ENCODE results near the gene ZNF107. TPM values are rescaled to one million over a fixed set of nuclear protein-coding genes. Genes with fewer than 3 reads are reported as not detected.

ZNF107 gene
- total and polyA plus RNA-seq, 2 experiments from 2014 or later: 14.8 to 55.3 TPM

DNA sequence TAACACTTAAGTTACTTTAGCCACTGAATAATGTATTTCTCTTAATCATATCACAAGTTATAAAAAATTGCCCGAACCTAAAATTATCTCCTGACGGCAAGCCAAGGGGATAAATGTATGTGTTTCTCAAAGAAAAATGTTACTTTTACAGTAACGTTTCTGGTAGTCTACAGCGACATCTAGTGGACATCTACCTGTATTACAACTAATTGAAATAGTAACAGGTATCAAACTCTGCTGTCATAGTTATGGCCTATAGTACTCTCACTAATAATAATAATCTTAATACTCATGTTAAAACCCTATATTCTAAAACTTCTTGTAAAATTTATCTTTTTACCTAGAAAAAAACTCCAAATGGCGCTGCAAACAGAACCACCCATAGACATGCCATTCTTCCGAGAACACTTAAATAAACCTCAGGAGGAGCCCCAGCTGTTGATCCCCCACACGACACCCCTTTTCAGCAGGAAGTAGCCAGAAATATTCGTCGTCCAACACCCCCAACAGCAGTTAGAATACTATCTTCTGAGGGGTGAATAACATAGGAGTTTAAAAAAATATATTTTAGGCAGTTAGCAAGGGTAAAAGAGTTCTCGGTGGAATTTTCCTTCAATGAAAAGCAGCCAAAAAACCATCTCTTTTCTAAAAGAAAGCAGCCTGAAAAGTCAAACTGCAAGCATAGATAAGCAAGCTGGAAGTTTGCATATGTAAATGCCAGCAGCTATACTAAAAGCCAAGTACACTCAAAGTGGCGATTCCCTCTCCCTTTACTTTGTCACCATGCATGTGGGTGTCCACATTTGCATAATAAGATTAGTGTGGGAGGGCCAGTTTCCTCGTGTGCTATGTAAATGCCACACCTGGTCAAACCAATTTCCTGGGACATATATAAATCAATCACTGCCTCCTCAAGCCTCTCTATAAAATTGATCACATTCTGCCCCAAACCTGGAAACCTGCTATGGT lies 40.5 kb upstream of the ZNF107 start:
- no peak for TF ChIP-seq ZNF114 (CRISPR knock-in tag; IDR thresholded peaks at IDR 0.05)
- TF ChIP-seq, protein P1, sequence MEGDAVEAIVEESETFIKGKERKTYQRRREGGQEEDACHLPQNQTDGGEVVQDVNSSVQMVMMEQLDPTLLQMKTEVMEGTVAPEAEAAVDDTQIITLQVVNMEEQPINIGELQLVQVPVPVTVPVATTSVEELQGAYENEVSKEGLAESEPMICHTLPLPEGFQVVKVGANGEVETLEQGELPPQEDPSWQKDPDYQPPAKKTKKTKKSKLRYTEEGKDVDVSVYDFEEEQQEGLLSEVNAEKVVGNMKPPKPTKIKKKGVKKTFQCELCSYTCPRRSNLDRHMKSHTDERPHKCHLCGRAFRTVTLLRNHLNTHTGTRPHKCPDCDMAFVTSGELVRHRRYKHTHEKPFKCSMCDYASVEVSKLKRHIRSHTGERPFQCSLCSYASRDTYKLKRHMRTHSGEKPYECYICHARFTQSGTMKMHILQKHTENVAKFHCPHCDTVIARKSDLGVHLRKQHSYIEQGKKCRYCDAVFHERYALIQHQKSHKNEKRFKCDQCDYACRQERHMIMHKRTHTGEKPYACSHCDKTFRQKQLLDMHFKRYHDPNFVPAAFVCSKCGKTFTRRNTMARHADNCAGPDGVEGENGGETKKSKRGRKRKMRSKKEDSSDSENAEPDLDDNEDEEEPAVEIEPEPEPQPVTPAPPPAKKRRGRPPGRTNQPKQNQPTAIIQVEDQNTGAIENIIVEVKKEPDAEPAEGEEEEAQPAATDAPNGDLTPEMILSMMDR (conservative IDR thresholded peaks at IDR 0.05; ENCODE audit: low read depth in 2 of 2): peak; percentile 49 to 79
- Mint-ChIP-seq H3K36me3 (ENCODE audit: low read depth) (peaks cover 2% of the 10 kb centered on the region; the same call in 1 of the 3 replicates), H3K27me3 (ENCODE audit: insufficient read depth, low read depth, poor library complexity) (no peaks in the 10 kb centered on the region), H3K27ac (no peak overlapping the region), H3K4me3 (no peak overlapping the region), H3K9me3 (peaks cover 86% of the 10 kb centered on the region), H3K4me1 (no peaks in the 10 kb centered on the region)
- Histone ChIP-seq H3K27me3 (ENCODE audit: insufficient read depth) (no peaks in the 10 kb centered on the region), H3K9me2 (ENCODE audit: insufficient read depth) (no peaks in the 10 kb centered on the region), H4K20me1 (replicated peaks; ENCODE audit: insufficient read depth) (no peaks in the 10 kb centered on the region), H2AFZ (no peak overlapping the region), H3K4me3 (no peak overlapping the region), H3K79me2 (replicated peaks; ENCODE audit: insufficient read depth) (no peaks in the 10 kb centered on the region), H3F3A (replicated peaks; ENCODE audit: low read depth) (no peaks in the 10 kb centered on the region), H3K4me1 (ENCODE audit: insufficient read depth) (no peaks in the 10 kb centered on the region), H3K36me3 (ENCODE audit: insufficient read depth) (no peaks in the 10 kb centered on the region), H3K4me2 (no peak overlapping the region), H3K27ac (ENCODE audit: low read depth) (no peak overlapping the region)
- ATAC-seq (no peak), DNase-seq (ENCODE audit: low spot score) (peak; percentile 53)

DNA sequence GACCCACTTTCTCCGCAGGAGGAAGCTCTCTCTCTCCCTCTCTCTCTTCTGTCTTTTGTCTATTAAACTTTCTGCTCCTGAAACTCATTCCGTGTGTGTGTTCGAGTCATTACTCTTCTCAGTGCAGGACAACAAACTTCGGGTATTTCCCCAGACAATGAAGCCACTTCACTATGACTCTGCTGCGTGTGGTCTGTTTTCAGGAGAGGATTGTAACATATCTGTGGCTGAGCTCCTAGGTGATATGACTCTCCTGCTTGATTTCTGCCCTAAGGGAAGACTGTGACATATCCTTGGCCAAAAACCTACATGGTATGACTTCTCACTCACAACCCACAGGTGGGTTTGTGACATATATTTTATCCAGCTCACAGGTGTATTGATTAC lies 39.9 kb upstream of the ZNF107 start:
- Histone ChIP-seq H3F3A (replicated peaks; ENCODE audit: low read depth) (no peaks in the 10 kb centered on the region), H3K36me3 (ENCODE audit: insufficient read depth) (no peaks in the 10 kb centered on the region), H3K4me2 (no peak overlapping the region), H3K27me3 (ENCODE audit: insufficient read depth) (no peaks in the 10 kb centered on the region), H4K20me1 (replicated peaks; ENCODE audit: insufficient read depth) (no peaks in the 10 kb centered on the region), H3K9me2 (ENCODE audit: insufficient read depth) (no peaks in the 10 kb centered on the region), H3K4me1 (ENCODE audit: insufficient read depth) (no peaks in the 10 kb centered on the region), H3K4me3 (no peak overlapping the region), H2AFZ (no peak overlapping the region), H3K27ac (ENCODE audit: low read depth) (no peak overlapping the region), H3K79me2 (replicated peaks; ENCODE audit: insufficient read depth) (no peaks in the 10 kb centered on the region)
- TF ChIP-seq JUNB (IDR thresholded peaks at IDR 0.05; ENCODE audit: unreplicated experiment) (no peak), NANOG (IDR thresholded peaks at IDR 0.05; ENCODE audit: borderline replicate concordance) (no peak), EZH2 (IDR thresholded peaks at IDR 0.05; ENCODE audit: low read depth, unreplicated experiment) (no peak), EZH2phosphoT487 (IDR thresholded peaks at IDR 0.05; ENCODE audit: unreplicated experiment) (no peak), ZNF114 (CRISPR knock-in tag; IDR thresholded peaks at IDR 0.05) (no peak), ZNF331 (CRISPR knock-in tag; IDR thresholded peaks at IDR 0.05; ENCODE audit: low read depth) (no peak), POLR2AphosphoS5 (IDR thresholded peaks at IDR 0.05; ENCODE audit: low read depth) (no peak)
- TF ChIP-seq, protein P2, sequence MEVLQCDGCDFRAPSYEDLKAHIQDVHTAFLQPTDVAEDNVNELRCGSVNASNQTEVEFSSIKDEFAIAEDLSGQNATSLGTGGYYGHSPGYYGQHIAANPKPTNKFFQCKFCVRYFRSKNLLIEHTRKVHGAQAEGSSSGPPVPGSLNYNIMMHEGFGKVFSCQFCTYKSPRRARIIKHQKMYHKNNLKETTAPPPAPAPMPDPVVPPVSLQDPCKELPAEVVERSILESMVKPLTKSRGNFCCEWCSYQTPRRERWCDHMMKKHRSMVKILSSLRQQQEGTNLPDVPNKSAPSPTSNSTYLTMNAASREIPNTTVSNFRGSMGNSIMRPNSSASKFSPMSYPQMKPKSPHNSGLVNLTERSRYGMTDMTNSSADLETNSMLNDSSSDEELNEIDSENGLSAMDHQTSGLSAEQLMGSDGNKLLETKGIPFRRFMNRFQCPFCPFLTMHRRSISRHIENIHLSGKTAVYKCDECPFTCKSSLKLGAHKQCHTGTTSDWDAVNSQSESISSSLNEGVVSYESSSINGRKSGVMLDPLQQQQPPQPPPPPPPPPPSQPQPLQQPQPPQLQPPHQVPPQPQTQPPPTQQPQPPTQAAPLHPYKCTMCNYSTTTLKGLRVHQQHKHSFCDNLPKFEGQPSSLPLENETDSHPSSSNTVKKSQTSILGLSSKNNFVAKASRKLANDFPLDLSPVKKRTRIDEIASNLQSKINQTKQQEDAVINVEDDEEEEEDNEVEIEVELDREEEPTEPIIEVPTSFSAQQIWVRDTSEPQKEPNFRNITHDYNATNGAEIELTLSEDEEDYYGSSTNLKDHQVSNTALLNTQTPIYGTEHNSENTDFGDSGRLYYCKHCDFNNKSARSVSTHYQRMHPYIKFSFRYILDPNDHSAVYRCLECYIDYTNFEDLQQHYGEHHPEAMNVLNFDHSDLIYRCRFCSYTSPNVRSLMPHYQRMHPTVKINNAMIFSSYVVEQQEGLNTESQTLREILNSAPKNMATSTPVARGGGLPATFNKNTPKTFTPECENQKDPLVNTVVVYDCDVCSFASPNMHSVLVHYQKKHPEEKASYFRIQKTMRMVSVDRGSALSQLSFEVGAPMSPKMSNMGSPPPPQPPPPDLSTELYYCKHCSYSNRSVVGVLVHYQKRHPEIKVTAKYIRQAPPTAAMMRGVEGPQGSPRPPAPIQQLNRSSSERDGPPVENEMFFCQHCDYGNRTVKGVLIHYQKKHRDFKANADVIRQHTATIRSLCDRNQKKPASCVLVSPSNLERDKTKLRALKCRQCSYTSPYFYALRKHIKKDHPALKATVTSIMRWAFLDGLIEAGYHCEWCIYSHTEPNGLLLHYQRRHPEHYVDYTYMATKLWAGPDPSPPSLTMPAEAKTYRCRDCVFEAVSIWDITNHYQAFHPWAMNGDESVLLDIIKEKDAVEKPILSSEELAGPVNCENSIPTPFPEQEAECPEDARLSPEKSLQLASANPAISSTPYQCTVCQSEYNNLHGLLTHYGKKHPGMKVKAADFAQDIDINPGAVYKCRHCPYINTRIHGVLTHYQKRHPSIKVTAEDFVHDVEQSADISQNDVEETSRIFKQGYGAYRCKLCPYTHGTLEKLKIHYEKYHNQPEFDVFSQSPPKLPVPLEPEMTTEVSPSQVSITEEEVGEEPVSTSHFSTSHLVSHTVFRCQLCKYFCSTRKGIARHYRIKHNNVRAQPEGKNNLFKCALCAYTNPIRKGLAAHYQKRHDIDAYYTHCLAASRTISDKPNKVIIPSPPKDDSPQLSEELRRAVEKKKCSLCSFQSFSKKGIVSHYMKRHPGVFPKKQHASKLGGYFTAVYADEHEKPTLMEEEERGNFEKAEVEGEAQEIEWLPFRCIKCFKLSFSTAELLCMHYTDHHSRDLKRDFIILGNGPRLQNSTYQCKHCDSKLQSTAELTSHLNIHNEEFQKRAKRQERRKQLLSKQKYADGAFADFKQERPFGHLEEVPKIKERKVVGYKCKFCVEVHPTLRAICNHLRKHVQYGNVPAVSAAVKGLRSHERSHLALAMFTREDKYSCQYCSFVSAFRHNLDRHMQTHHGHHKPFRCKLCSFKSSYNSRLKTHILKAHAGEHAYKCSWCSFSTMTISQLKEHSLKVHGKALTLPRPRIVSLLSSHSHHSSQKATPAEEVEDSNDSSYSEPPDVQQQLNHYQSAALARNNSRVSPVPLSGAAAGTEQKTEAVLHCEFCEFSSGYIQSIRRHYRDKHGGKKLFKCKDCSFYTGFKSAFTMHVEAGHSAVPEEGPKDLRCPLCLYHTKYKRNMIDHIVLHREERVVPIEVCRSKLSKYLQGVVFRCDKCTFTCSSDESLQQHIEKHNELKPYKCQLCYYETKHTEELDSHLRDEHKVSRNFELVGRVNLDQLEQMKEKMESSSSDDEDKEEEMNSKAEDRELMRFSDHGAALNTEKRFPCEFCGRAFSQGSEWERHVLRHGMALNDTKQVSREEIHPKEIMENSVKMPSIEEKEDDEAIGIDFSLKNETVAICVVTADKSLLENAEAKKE (CRISPR knock-in tag; IDR thresholded peaks at IDR 0.05): no peak
- TF ChIP-seq, protein P1 (conservative IDR thresholded peaks at IDR 0.05; ENCODE audit: low read depth in 2 of 2): no peak
- ATAC-seq: no peak
- Mint-ChIP-seq H3K4me3 (no peak overlapping the region), H3K27ac (no peak overlapping the region), H3K9me3 (peaks cover 86% of the 10 kb centered on the region), H3K27me3 (ENCODE audit: insufficient read depth, low read depth, poor library complexity) (no peaks in the 10 kb centered on the region), H3K4me1 (no peaks in the 10 kb centered on the region), H3K36me3 (ENCODE audit: low read depth) (no peaks in the 10 kb centered on the region; the same call in 2 of the 3 replicates)
- DNase-seq (ENCODE audit: low spot score): no peak
